Measurements from ENCODE around the gene TEAD3. TPM values are rescaled to one million over a fixed set of nuclear protein-coding genes. Genes with fewer than 3 reads are reported as not detected.

TEAD3 gene
- total and polyA plus RNA-seq, 8 donors, result 18.1 to 54.4 (median 45.3) TPM

GRCh38 chr6:35452183-35453090 is 44.4 kb downstream of the TEAD3 start, which contains the start of gene FANCE:
Gene FANCE (plus strand): TSS chr6:35452338. CDS start chr6:35452546, 208 bp downstream.
- Histone ChIP-seq H3K4me1 (peaks cover 18 to 31% of the 10 kb centered on the region in 2 donors), H3K9me3 (no peaks in the 10 kb centered on the region), H3K27ac (peak within 1 kb of the TSS in 1 of 2 donors; percentile 72), H3K4me3 (peak within 1 kb of the TSS; percentile 58 to 78), H3K36me3 (peaks cover 0 to 22% of the 10 kb centered on the region in 2 donors), H3K27me3 (no peaks in the 10 kb centered on the region)
- intact Hi-C loops (cut with DNase I), result no loop called here
- TF ChIP-seq CTCF (IDR thresholded peaks at IDR 0.05), result peak in 1 of 2 donors; percentile 20
- DNase-seq, result peak; percentile 90 to 100 (median 94)
- peak; percentile 97 for ATAC-seq

GRCh38 chr6:35451354-35452182 is 45.3 kb downstream of the TEAD3 start:
- peak overlapping the region in 1 of 2 donors; percentile 72 for H3K27ac ChIP-seq
- no peaks in the 10 kb centered on the region for H3K27me3 ChIP-seq
- peak overlapping the region in 1 of 2 donors; percentile 78 for H3K4me3 ChIP-seq
- TF ChIP-seq CTCF (IDR thresholded peaks at IDR 0.05), result no peak
- intact Hi-C loops (cut with DNase I), result loop anchor here in 1 of 2 donors (2.0 kb wide), 1 partner anchor 109 kb away; the partner anchor contains the start of gene PPARD
- peaks cover 18 to 31% of the 10 kb centered on the region in 2 donors for H3K4me1 ChIP-seq
- no peak for ATAC-seq
- peaks cover 0 to 13% of the 10 kb centered on the region in 2 donors for H3K36me3 ChIP-seq
- H3K9me3 ChIP-seq, result no peaks in the 10 kb centered on the region
- no peak for DNase-seq

GRCh38 chr6:35449287-35449881 is 47.5 kb downstream of the TEAD3 start:
- H3K4me3 ChIP-seq, result no peak overlapping the region
- peak; percentile 67 for ATAC-seq
- no peaks in the 10 kb centered on the region for H3K36me3 ChIP-seq
- H3K27ac ChIP-seq, result no peak overlapping the region
- no peaks in the 10 kb centered on the region for H3K27me3 ChIP-seq
- TF ChIP-seq CTCF (IDR thresholded peaks at IDR 0.05), result peak; percentile 61 to 71
- H3K4me1 ChIP-seq, result peaks cover 18 to 31% of the 10 kb centered on the region in 2 donors
- intact Hi-C loops (cut with DNase I), result no loop called here
- H3K9me3 ChIP-seq, result no peaks in the 10 kb centered on the region
- DNase-seq, result peak in 1 of 4 donors; percentile 71

- Histone ChIP-seq H3K36me3 (no peaks in the 10 kb centered on the region), H3K27ac (no peak overlapping the region), H3K4me3 (no peak overlapping the region), H3K27me3 (no peaks in the 10 kb centered on the region), H3K9me3 (no peaks in the 10 kb centered on the region), H3K4me1 (peaks cover 6 to 22% of the 10 kb centered on the region in 2 donors)
- intact Hi-C loops (cut with DNase I), result no loop called here
- TF ChIP-seq CTCF (IDR thresholded peaks at IDR 0.05), result no peak
- no peak for ATAC-seq
- DNase-seq, result no peak
These were observed 48.7 kb downstream of the TEAD3 start for GRCh38 chr6:35448191-35448590.
